ENCODE measurements around the gene LTBP1. TPM values are rescaled to one million over a fixed set of nuclear protein-coding genes. Genes with fewer than 3 reads are reported as not detected.

The LTBP1 gene
- total and polyA plus RNA-seq, 2 experiments from 2014 or later, result 157 to 211 TPM

DNA sequence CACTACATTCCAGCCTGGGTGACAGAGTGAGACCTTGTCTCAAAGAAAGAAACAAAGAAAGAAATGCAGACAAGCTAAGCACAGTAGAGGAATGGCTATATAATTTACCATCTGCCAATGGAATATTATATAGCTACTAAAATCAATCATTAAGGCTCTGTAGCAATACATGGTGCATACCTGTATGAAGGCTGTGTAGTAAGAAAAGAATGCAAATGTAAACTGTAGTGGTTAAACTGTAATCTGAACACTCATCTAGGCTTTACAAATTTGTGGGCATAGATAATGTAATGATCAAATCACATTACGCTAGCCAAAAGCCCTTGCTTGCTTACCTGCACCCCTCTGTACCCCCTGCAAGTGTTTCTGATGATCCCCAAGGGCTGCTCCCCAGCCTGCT, 230.9 kb downstream of the LTBP1 start:
- H3K4me3 ChIP-seq, result no peak overlapping the region
- 50% methylated on average over 1 of the region's 1 CpG for WGBS, 2 experiments (ENCODE audit: low coverage in 1 of 2, low lambda C conversion rate in 2 of 2, missing lambda C conversion rate in 2 of 2)
- no peak overlapping the region for H2AFZ ChIP-seq
- H4K20me1 ChIP-seq (ENCODE audit: insufficient read depth), result no peaks in the 10 kb centered on the region
- no peak overlapping the region for H3K27ac ChIP-seq
- H3K4me1 ChIP-seq (ENCODE audit: insufficient read depth), result no peaks in the 10 kb centered on the region
- H3K9me3 ChIP-seq (ENCODE audit: low read depth), result no peaks in the 10 kb centered on the region
- in situ Hi-C loops (cut with MboI), result no loop called here
- no peaks in the 10 kb centered on the region for H3K27me3 ChIP-seq (replicated peaks; ENCODE audit: insufficient read depth)
- no peaks in the 10 kb centered on the region for H3K36me3 ChIP-seq (ENCODE audit: low read depth)
- H3K9me2 ChIP-seq (ENCODE audit: insufficient read depth), result no peaks in the 10 kb centered on the region
- no peak overlapping the region for H3K4me2 ChIP-seq (ENCODE audit: unreplicated experiment)
- no peak overlapping the region for H3K9ac ChIP-seq
- peaks cover 11% of the 10 kb centered on the region; the same call in 1 of the 2 replicates for H3F3A ChIP-seq (ENCODE audit: insufficient read depth)
- peaks cover 59% of the 10 kb centered on the region for H3K79me2 ChIP-seq (ENCODE audit: insufficient read depth)
- DNase-seq, result no peak
- TF ChIP-seq EZH2phosphoT487 (IDR thresholded peaks at IDR 0.05; ENCODE audit: insufficient read depth, low read depth) (no peak), EZH2 (IDR thresholded peaks at IDR 0.05; ENCODE audit: insufficient read depth, poor library complexity, severe bottlenecking) (no peak)

DNA sequence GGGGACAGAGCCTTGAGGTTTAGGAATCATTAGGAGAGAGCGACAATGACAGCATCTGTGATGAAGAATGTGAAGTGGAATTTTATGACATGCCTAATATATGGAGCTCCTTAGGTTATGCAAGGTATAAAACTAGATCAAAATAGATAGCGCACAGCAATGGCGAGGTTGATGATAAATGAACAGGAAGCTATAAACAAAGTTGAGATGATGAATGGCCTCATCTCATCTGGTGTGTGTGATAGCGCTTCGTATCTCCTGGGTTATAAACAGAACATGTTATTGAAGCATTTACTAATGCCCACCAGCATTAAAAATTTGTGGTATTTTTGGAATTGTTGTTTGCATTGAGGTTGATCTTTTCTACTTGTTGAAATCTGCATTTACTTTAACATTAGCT, 231.5 kb downstream of the LTBP1 start:
- H3K79me2 ChIP-seq (ENCODE audit: insufficient read depth), result peaks cover 65% of the 10 kb centered on the region
- no peaks in the 10 kb centered on the region for H3K27me3 ChIP-seq (replicated peaks; ENCODE audit: insufficient read depth)
- no peak for DNase-seq
- no peaks in the 10 kb centered on the region for H3K9me2 ChIP-seq (ENCODE audit: insufficient read depth)
- no peak overlapping the region for H3K4me3 ChIP-seq
- TF ChIP-seq EZH2phosphoT487 (IDR thresholded peaks at IDR 0.05; ENCODE audit: insufficient read depth, low read depth) (no peak), EZH2 (IDR thresholded peaks at IDR 0.05; ENCODE audit: insufficient read depth, poor library complexity, severe bottlenecking) (no peak)
- no peak overlapping the region for H3K4me2 ChIP-seq (ENCODE audit: unreplicated experiment)
- 92 to 98% methylated on average over 5 of the region's 5 CpGs for WGBS, 2 experiments (ENCODE audit: low coverage in 1 of 2, low lambda C conversion rate in 2 of 2, missing lambda C conversion rate in 2 of 2)
- H3K36me3 ChIP-seq (ENCODE audit: low read depth), result no peaks in the 10 kb centered on the region
- H3K9me3 ChIP-seq (ENCODE audit: low read depth), result no peaks in the 10 kb centered on the region
- H3K27ac ChIP-seq, result no peak overlapping the region
- H3K4me1 ChIP-seq (ENCODE audit: insufficient read depth), result no peaks in the 10 kb centered on the region
- in situ Hi-C loops (cut with MboI), result no loop called here
- no peak overlapping the region for H2AFZ ChIP-seq
- no peak overlapping the region for H3K9ac ChIP-seq
- peaks cover 11% of the 10 kb centered on the region; the same call in 1 of the 2 replicates for H3F3A ChIP-seq (ENCODE audit: insufficient read depth)
- no peaks in the 10 kb centered on the region for H4K20me1 ChIP-seq (ENCODE audit: insufficient read depth)

DNA sequence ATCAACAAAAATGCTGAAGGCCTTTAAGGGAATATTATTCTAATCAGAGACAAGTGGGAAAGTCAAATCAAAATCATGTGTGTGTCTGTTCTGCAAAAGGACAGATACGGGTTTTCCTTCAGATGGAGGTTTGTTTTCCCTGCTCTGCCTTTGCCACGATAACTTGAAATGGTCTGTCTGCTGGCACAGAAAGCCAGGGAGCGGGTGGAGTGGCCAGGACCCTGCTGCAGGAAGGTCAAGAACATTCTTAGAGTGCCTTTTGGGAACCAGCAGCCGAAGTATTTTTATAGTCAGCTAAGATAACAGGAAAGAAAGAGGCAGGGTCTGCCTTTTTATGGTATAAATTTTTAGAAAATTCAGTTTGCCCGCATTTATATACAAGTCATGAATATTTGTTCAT, 234.2 kb downstream of the LTBP1 start:
- no peaks in the 10 kb centered on the region; the same call in 1 of the 2 replicates for H3K36me3 ChIP-seq (ENCODE audit: low read depth)
- H3K4me2 ChIP-seq (ENCODE audit: unreplicated experiment), result no peak overlapping the region
- no peak overlapping the region for H3K4me3 ChIP-seq
- H3K4me1 ChIP-seq (ENCODE audit: insufficient read depth), result no peaks in the 10 kb centered on the region
- in situ Hi-C loops (cut with MboI), result no loop called here
- no peak overlapping the region for H2AFZ ChIP-seq
- no peak overlapping the region for H3K27ac ChIP-seq
- no peak for DNase-seq
- no peaks in the 10 kb centered on the region for H4K20me1 ChIP-seq (ENCODE audit: insufficient read depth)
- no peak overlapping the region for H3K9ac ChIP-seq
- no peak for TF ChIP-seq EZH2 (IDR thresholded peaks at IDR 0.05; ENCODE audit: insufficient read depth, poor library complexity, severe bottlenecking)
- no peak for TF ChIP-seq EZH2phosphoT487 (IDR thresholded peaks at IDR 0.05; ENCODE audit: insufficient read depth, low read depth)
- no peaks in the 10 kb centered on the region for H3K9me3 ChIP-seq (ENCODE audit: low read depth)
- 64% methylated on average over 5 of the region's 5 CpGs for WGBS, 2 experiments (ENCODE audit: low coverage in 1 of 2, low lambda C conversion rate in 2 of 2, missing lambda C conversion rate in 2 of 2)
- H3K9me2 ChIP-seq (ENCODE audit: insufficient read depth), result no peaks in the 10 kb centered on the region
- H3K27me3 ChIP-seq (replicated peaks; ENCODE audit: insufficient read depth), result no peaks in the 10 kb centered on the region
- peaks cover 14% of the 10 kb centered on the region; the same call in 1 of the 2 replicates for H3F3A ChIP-seq (ENCODE audit: insufficient read depth)
- peaks cover 92% of the 10 kb centered on the region for H3K79me2 ChIP-seq (ENCODE audit: insufficient read depth)

DNA sequence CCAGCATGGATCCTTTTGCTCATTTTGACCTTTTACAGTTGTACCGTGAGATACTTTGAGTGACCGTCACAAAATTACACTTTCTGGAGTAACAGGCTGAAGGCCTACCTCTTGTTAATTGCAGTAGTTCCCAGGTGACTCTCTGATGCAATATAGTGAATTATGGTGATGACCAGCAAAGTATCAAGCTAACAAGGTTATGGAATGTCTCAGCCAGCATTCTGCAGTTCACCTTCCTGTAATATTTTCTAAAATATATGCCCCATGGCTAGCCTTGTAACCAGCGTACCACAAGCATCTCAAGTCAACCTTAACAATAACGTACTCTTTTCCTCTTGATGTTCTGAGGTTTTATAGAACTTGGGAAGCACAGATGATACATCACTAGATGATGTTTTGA, 234.7 kb downstream of the LTBP1 start:
- Histone ChIP-seq H3K9ac (no peak overlapping the region), H3F3A (ENCODE audit: insufficient read depth) (peaks cover 14% of the 10 kb centered on the region; the same call in 1 of the 2 replicates), H3K27me3 (replicated peaks; ENCODE audit: insufficient read depth) (no peaks in the 10 kb centered on the region), H3K9me2 (ENCODE audit: insufficient read depth) (no peaks in the 10 kb centered on the region), H3K27ac (no peak overlapping the region), H3K36me3 (ENCODE audit: low read depth) (no peaks in the 10 kb centered on the region; the same call in 1 of the 2 replicates), H3K79me2 (ENCODE audit: insufficient read depth) (peaks cover 95% of the 10 kb centered on the region), H3K9me3 (ENCODE audit: low read depth) (no peaks in the 10 kb centered on the region), H2AFZ (no peak overlapping the region), H3K4me2 (ENCODE audit: unreplicated experiment) (no peak overlapping the region), H3K4me1 (ENCODE audit: insufficient read depth) (no peaks in the 10 kb centered on the region), H3K4me3 (no peak overlapping the region), H4K20me1 (ENCODE audit: insufficient read depth) (no peaks in the 10 kb centered on the region)
- DNase-seq, result no peak
- TF ChIP-seq EZH2 (IDR thresholded peaks at IDR 0.05; ENCODE audit: insufficient read depth, poor library complexity, severe bottlenecking) (no peak), EZH2phosphoT487 (IDR thresholded peaks at IDR 0.05; ENCODE audit: insufficient read depth, low read depth) (no peak)
- in situ Hi-C loops (cut with MboI), result no loop called here
- WGBS, 2 experiments (ENCODE audit: low coverage in 1 of 2, low lambda C conversion rate in 2 of 2, missing lambda C conversion rate in 2 of 2), result 83 to 89% methylated on average over 4 of the region's 4 CpGs

DNA sequence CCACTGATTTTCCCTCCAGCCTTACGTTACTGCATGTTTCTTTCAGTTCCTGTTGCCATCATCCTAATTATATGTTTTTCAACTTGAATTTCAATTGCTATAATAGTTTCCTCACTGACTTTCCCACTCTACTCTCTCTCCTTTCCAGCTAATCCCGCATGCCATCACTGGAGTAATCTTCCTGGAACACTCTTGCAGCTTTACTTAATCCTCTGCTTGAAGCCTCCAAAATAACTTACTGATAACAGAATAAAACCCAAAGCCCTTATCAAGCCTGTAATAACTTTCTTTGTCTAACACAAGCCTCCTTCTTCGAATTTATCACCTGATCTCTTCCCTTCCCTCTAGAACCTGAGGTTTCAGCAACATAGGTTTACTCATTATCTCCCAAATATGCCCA, 237.3 kb downstream of the LTBP1 start:
- TF ChIP-seq EZH2phosphoT487 (IDR thresholded peaks at IDR 0.05; ENCODE audit: insufficient read depth, low read depth) (no peak), EZH2 (IDR thresholded peaks at IDR 0.05; ENCODE audit: insufficient read depth, poor library complexity, severe bottlenecking) (no peak)
- H3K79me2 ChIP-seq (ENCODE audit: insufficient read depth), result peaks cover 79% of the 10 kb centered on the region
- no peaks in the 10 kb centered on the region for H3K4me1 ChIP-seq (ENCODE audit: insufficient read depth)

More for the DNA sequence above, 237.3 kb downstream of the LTBP1 start:
- Histone ChIP-seq H3K4me2 (ENCODE audit: unreplicated experiment) (no peak overlapping the region), H2AFZ (no peak overlapping the region), H3K27ac (no peak overlapping the region), H3K4me3 (no peak overlapping the region), H3K9me3 (ENCODE audit: low read depth) (no peaks in the 10 kb centered on the region), H3K9ac (no peak overlapping the region), H3F3A (ENCODE audit: insufficient read depth) (peaks cover 3% of the 10 kb centered on the region; the same call in 1 of the 2 replicates), H3K36me3 (ENCODE audit: low read depth) (peaks cover 8% of the 10 kb centered on the region; the same call in 1 of the 2 replicates), H3K9me2 (ENCODE audit: insufficient read depth) (no peaks in the 10 kb centered on the region), H4K20me1 (ENCODE audit: insufficient read depth) (no peaks in the 10 kb centered on the region), H3K27me3 (replicated peaks; ENCODE audit: insufficient read depth) (no peaks in the 10 kb centered on the region)
- DNase-seq, result no peak
- WGBS, 2 experiments (ENCODE audit: low coverage in 1 of 2, low lambda C conversion rate in 2 of 2, missing lambda C conversion rate in 2 of 2), result 84 to 86% methylated on average over 3 of the region's 3 CpGs
- in situ Hi-C loops (cut with MboI), result no loop called here
